Ishikawa (cell line): ENCODE results near the gene PDYN.

Experiments used
- CEBPB ChIP-seq: IDR thresholded peaks from 2 replicates; pipeline ENCODE4 v1.6.1; 2012
- EP300 ChIP-seq: IDR thresholded peaks from 2 replicates; pipeline ENCODE4 v1.6.1; 2012; ENCODE audit warnings: borderline replicate concordance
- FOXM1 ChIP-seq: IDR thresholded peaks from 2 replicates; pipeline ENCODE4 v1.6.1; 2012; ENCODE audit warnings: low read depth, borderline replicate concordance
- TAF1 ChIP-seq: IDR thresholded peaks from 2 replicates; pipeline ENCODE4 v1.6.1; 2012; ENCODE audit warnings: low read depth, mild to moderate bottlenecking
- TEAD4 ChIP-seq: IDR thresholded peaks from 2 replicates; pipeline ENCODE4 v1.6.1; 2012
- TF ChIP-seq, protein P1 (sequence below): IDR thresholded peaks from 2 replicates; pipeline ENCODE4 v1.6.1; 2012

DNA sequence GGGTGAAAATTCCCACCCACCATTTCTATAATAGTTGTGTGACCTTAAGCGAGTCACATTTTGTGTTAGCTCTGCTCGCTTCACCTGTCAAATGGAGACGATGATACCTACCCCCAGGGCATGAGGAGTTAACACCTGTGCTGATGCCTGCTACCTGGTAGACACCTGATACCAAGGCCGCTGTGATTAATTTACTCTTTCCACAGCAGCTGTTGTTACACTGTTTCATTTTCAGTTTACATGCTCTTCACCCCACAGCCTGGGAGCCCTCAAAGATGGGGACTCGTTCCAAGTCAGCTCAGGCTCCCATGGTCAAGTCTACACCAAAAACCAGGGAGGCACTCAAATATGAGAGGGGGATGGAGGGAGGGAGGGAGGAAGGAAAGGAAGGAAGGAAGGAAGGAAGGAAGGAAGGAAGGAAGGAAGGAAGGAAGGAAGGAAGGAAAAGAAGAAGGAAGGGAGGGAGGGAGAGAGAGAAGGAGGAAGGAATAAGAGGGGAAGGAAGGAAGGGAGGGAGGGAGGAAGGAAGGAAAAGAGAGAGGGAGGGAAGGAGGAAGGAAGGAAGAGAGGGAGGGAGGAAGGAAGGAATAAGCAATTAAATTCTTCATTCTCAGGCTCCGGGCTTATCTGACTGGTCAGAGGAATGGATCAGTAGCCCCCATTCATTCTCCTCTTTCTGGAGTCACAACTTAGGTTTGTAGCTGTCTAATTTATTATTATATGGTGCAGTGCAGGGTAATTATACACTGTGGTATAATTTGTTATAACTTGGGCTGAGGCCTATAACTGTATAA, 40.9 kb downstream of the PDYN start:
- TF ChIP-seq FOXM1 (no peak), TAF1 (no peak), CEBPB (no peak), TEAD4 (no peak), EP300 (no peak)
- TF ChIP-seq, protein P1, sequence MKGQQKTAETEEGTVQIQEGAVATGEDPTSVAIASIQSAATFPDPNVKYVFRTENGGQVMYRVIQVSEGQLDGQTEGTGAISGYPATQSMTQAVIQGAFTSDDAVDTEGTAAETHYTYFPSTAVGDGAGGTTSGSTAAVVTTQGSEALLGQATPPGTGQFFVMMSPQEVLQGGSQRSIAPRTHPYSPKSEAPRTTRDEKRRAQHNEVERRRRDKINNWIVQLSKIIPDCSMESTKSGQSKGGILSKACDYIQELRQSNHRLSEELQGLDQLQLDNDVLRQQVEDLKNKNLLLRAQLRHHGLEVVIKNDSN = no peak
